Neural progenitor cell (in vitro differentiated cells): ENCODE results near the gene PPBP.

Experiments used
- CTCF ChIP-seq: fragments of 200-600 bp; sonication (generic); IDR thresholded peaks from 2 replicates; pipeline ENCODE4 v1.5.1; 2017; ENCODE audit warnings: antibody characterized with exemption, mild to moderate bottlenecking
- EZH2 ChIP-seq: fragments of 200-600 bp; sonication (generic); IDR thresholded peaks from 2 replicates; pipeline ENCODE4 v1.6.1; 2017; ENCODE audit warnings: antibody characterized with exemption, mild to moderate bottlenecking, moderate library complexity
- EZH2phosphoT487 ChIP-seq: fragments of 200-600 bp; sonication (generic); IDR thresholded peaks from 2 replicates; pipeline ENCODE4 v1.6.1; 2017; ENCODE audit warnings: antibody characterized with exemption

GRCh38 chr4:73989928-73990327 lies 1.9 kb upstream of the PPBP start:
- TF ChIP-seq CTCF = no peak
- TF ChIP-seq EZH2 = no peak
- no peak for TF ChIP-seq EZH2phosphoT487
